ENCODE data around the gene TBX4. TPM values are rescaled to one million over a fixed set of nuclear protein-coding genes. Genes with fewer than 3 reads are reported as not detected.

TBX4 gene
- total and polyA plus RNA-seq, 2 experiments from 2014 or later, result not detected

- H3K4me3 Mint-ChIP-seq, result no peak overlapping the region
- H3K79me2 ChIP-seq (replicated peaks; ENCODE audit: insufficient read depth), result no peaks in the 10 kb centered on the region
- no peaks in the 10 kb centered on the region for H3K4me1 ChIP-seq (ENCODE audit: insufficient read depth)
- TF ChIP-seq POLR2AphosphoS5 (IDR thresholded peaks at IDR 0.05; ENCODE audit: low read depth) (no peak), STAT1 (IDR thresholded peaks at IDR 0.05; ENCODE audit: unreplicated experiment) (no peak), REST (IDR thresholded peaks at IDR 0.05; ENCODE audit: unreplicated experiment) (no peak), EZH2phosphoT487 (IDR thresholded peaks at IDR 0.05; ENCODE audit: unreplicated experiment) (no peak)
- H3K27ac ChIP-seq (ENCODE audit: low read depth), result no peak overlapping the region
- H3K27me3 ChIP-seq (ENCODE audit: insufficient read depth), result no peaks in the 10 kb centered on the region
- H3K9me2 ChIP-seq (ENCODE audit: insufficient read depth), result no peaks in the 10 kb centered on the region
- H3K4me2 ChIP-seq, result no peak overlapping the region
- H3K36me3 Mint-ChIP-seq (ENCODE audit: low read depth), result no peaks in the 10 kb centered on the region
- no peak overlapping the region for H3K27ac Mint-ChIP-seq
- no peaks in the 10 kb centered on the region for H3K36me3 ChIP-seq (ENCODE audit: insufficient read depth)
- H3K4me3 ChIP-seq, result no peak overlapping the region
- no peaks in the 10 kb centered on the region for H3F3A ChIP-seq (replicated peaks; ENCODE audit: low read depth)
- H3K9me3 Mint-ChIP-seq, result no peaks in the 10 kb centered on the region
- ATAC-seq (no peak), DNase-seq (ENCODE audit: low spot score) (no peak)
- H3K4me1 Mint-ChIP-seq, result peaks cover 5% of the 10 kb centered on the region; the same call in 2 of the 3 replicates
- H3K27me3 Mint-ChIP-seq (ENCODE audit: insufficient read depth, low read depth, poor library complexity), result peaks cover 2% of the 10 kb centered on the region
- H2AFZ ChIP-seq, result no peak overlapping the region
- H4K20me1 ChIP-seq (replicated peaks; ENCODE audit: insufficient read depth), result no peaks in the 10 kb centered on the region
Observed at GRCh38 chr17:61503961-61504360, 51.7 kb downstream of the TBX4 start.

GRCh38 chr17:61504697-61505096 lies 52.5 kb downstream of the TBX4 start:
- H4K20me1 ChIP-seq (replicated peaks; ENCODE audit: insufficient read depth), result no peaks in the 10 kb centered on the region
- H3K79me2 ChIP-seq (replicated peaks; ENCODE audit: insufficient read depth), result no peaks in the 10 kb centered on the region
- H3K4me2 ChIP-seq, result no peak overlapping the region
- Mint-ChIP-seq H3K36me3 (ENCODE audit: low read depth) (no peaks in the 10 kb centered on the region), H3K27me3 (ENCODE audit: insufficient read depth, low read depth, poor library complexity) (peaks cover 2% of the 10 kb centered on the region), H3K4me1 (peaks cover 5% of the 10 kb centered on the region; the same call in 2 of the 3 replicates), H3K9me3 (no peaks in the 10 kb centered on the region), H3K27ac (no peak overlapping the region), H3K4me3 (no peak overlapping the region)
- no peak overlapping the region for H3K27ac ChIP-seq (ENCODE audit: low read depth)
- no peak for DNase-seq (ENCODE audit: low spot score)
- H3K9me2 ChIP-seq (ENCODE audit: insufficient read depth), result no peaks in the 10 kb centered on the region
- no peak for ATAC-seq
- no peaks in the 10 kb centered on the region for H3K36me3 ChIP-seq (ENCODE audit: insufficient read depth)
- no peaks in the 10 kb centered on the region for H3K27me3 ChIP-seq (ENCODE audit: insufficient read depth)
- H3K4me1 ChIP-seq (ENCODE audit: insufficient read depth), result no peaks in the 10 kb centered on the region
- H3K4me3 ChIP-seq, result no peak overlapping the region
- no peaks in the 10 kb centered on the region for H3F3A ChIP-seq (replicated peaks; ENCODE audit: low read depth)
- H2AFZ ChIP-seq, result no peak overlapping the region
- TF ChIP-seq CTCF (conservative IDR thresholded peaks at IDR 0.05; ENCODE audit: low read depth in 2 of 2), result no peak

Measured in GM23338 (cell line).